Sigmoid colon (tissue), 4 donors: ENCODE results near the gene U2AF2.

Experiments
- EP300 ChIP-seq, 4 donors: sonication (generic); formaldehyde crosslinking; IDR thresholded peaks; one replicate each; pipeline ENCODE4 v1.6.1; 2017; ENCODE audit warnings: antibody characterized with exemption in 4 of 4
- TF ChIP-seq, protein P1 (sequence below), 4 experiments: fragments of 450-650 bp in 3 of 4; fragments of 200-600 bp in 1 of 4; IDR thresholded peaks; one replicate each; pipeline ENCODE4 v1.5.1; 2016 to 2019; ENCODE audit warnings: antibody characterized with exemption in 4 of 4, mild to moderate bottlenecking in 3 of 4, moderate library complexity in 2 of 4

DNA sequence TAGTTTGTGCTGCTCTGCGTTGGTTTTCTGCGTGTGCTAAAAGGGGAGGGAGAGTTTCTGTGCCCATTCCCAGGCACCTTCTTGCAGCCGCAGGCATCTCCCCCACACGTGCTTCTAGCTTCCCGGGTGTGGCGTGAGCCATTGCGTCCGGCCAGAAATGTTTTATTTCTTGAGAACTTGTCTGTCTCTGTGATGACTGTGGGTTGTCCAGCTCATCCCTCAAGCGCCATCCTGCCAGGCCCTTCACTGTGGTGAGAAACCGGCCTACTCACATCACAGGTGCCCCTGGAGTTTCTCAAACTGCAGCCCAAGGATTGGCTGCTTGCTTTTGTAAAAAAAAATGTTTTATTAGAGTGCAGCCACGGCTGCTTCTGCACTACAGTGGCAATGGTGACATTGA, 44.4 kb downstream of the U2AF2 start:
- TF ChIP-seq, protein P1, sequence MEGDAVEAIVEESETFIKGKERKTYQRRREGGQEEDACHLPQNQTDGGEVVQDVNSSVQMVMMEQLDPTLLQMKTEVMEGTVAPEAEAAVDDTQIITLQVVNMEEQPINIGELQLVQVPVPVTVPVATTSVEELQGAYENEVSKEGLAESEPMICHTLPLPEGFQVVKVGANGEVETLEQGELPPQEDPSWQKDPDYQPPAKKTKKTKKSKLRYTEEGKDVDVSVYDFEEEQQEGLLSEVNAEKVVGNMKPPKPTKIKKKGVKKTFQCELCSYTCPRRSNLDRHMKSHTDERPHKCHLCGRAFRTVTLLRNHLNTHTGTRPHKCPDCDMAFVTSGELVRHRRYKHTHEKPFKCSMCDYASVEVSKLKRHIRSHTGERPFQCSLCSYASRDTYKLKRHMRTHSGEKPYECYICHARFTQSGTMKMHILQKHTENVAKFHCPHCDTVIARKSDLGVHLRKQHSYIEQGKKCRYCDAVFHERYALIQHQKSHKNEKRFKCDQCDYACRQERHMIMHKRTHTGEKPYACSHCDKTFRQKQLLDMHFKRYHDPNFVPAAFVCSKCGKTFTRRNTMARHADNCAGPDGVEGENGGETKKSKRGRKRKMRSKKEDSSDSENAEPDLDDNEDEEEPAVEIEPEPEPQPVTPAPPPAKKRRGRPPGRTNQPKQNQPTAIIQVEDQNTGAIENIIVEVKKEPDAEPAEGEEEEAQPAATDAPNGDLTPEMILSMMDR (IDR thresholded peaks at IDR 0.05) = no peak
- no peak for TF ChIP-seq EP300 (IDR thresholded peaks at IDR 0.05)
